PC-3 (cell line): ENCODE data around the gene MORN1. TPM values are rescaled to one million over a fixed set of nuclear protein-coding genes. Genes with fewer than 3 reads are reported as not detected.

Source experiments
- ATAC-seq: fragments of 200-7000 bp; cut with Tn5 transposase; 2 replicates; pipeline ENCODE4 v1.9.1; 2020; ENCODE audit warnings: mild to moderate bottlenecking, moderate library complexity
- BruUV-seq: library from RNA; stranded (reverse); fragments of 400-500 nt; replicated peaks from 2 replicates; lab custom pipeline; 2021; lab: Mats Ljungman, UMichigan
- CTCF ChIA-PET: fragments of 300-600 bp; sonication (Branson Sonifier 250); formaldehyde crosslinking; loops from one replicate; lab custom pipeline; 2022; ENCODE audit warnings: antibody characterized with exemption; lab: Charles Lee
- POLR2A ChIA-PET: fragments of 300-600 bp; sonication (Branson Sonifier 250); formaldehyde crosslinking; loops from one replicate; lab custom pipeline; 2022; ENCODE audit warnings: antibody characterized with exemption; ENCODE audit not compliant: unreplicated experiment; lab: Charles Lee
- DNase-seq: peaks from one replicate; pipeline ENCODE4 v3.0.0-alpha.2; 2015
- H2AFZ ChIP-seq: fragments of 300-600 bp; sonication (generic); 2 replicates; pipeline ENCODE4 v1.6.0; 2016; ENCODE audit warnings: antibody characterized with exemption, low read length
- H3F3A ChIP-seq: fragments of 300-600 bp; sonication (generic); one replicate; pipeline ENCODE4 v1.6.0; 2017; ENCODE audit warnings: antibody characterized with exemption, low read length, control low read depth, mild to moderate bottlenecking; ENCODE audit not compliant: unreplicated experiment
- H3K27ac ChIP-seq: fragments of 300-600 bp; sonication (generic); 2 replicates; pipeline ENCODE4 v1.5.1; 2016; ENCODE audit warnings: mild to moderate bottlenecking, low read length
- H3K27me3 ChIP-seq: fragments of 300-600 bp; sonication (generic); 2 replicates; pipeline ENCODE4 v1.6.1; 2016; ENCODE audit warnings: low read length, mixed read lengths
- H3K36me3 ChIP-seq: fragments of 300-600 bp; sonication (generic); 2 replicates; pipeline ENCODE4 v1.6.1; 2016; ENCODE audit warnings: low read depth, mixed run types, low read length, mixed read lengths
- H3K4me1 ChIP-seq: fragments of 300-600 bp; sonication (generic); 2 replicates; pipeline ENCODE4 v1.5.1; 2016; ENCODE audit warnings: low read length; ENCODE audit not compliant: insufficient read depth
- H3K4me2 ChIP-seq: fragments of 300-600 bp; sonication (generic); 2 replicates; pipeline ENCODE4 v1.6.0; 2016; ENCODE audit warnings: low read length
- H3K4me3 ChIP-seq: fragments of 300-600 bp; sonication (generic); 2 replicates; pipeline ENCODE4 v1.5.1; 2016; ENCODE audit warnings: mild to moderate bottlenecking, low read length, mixed read lengths
- H3K79me2 ChIP-seq: fragments of 300-600 bp; sonication (generic); 2 replicates; pipeline ENCODE4 v1.6.1; 2017; ENCODE audit warnings: low read length, mixed read lengths
- H3K9ac ChIP-seq: fragments of 300-600 bp; sonication (generic); 2 replicates; pipeline ENCODE4 v1.6.0; 2016; ENCODE audit warnings: mild to moderate bottlenecking, low read length
- H3K9me2 ChIP-seq: fragments of 300-600 bp; sonication (generic); replicated peaks from 2 replicates; pipeline ENCODE4 v1.6.1; 2016; ENCODE audit warnings: mixed run types, low read length, mixed read lengths
- H3K9me3 ChIP-seq: fragments of 300-600 bp; sonication (generic); 2 replicates; pipeline ENCODE4 v1.6.1; 2016; ENCODE audit warnings: low read length, mixed read lengths
- H4K20me1 ChIP-seq: fragments of 300-600 bp; sonication (generic); 2 replicates; pipeline ENCODE4 v1.6.1; 2016; ENCODE audit warnings: low read length, mixed read lengths
- EZH2 ChIP-seq: fragments of 300-600 bp; sonication (generic); IDR thresholded peaks from one replicate; pipeline ENCODE4 v1.6.1; 2017; ENCODE audit warnings: antibody characterized with exemption, mild to moderate bottlenecking, low read length; ENCODE audit not compliant: unreplicated experiment
- EZH2phosphoT487 ChIP-seq: fragments of 300-600 bp; sonication (generic); IDR thresholded peaks from 2 replicates; pipeline ENCODE4 v1.6.1; 2018; ENCODE audit warnings: mild to moderate bottlenecking, antibody characterized with exemption, low read length, borderline replicate concordance
- intact Hi-C: fragments of 100-400 bp; cut with micrococcal nuclease; formaldehyde crosslinking; loops from 2 replicates; pipeline ENCODE4 v1.9.0; 2023
- total RNA-seq: library from RNA; depleted of rRNA; stranded (reverse); fragments of >200 nt; gene quantifications from 2 replicates; pipeline ENCODE4 v1.2.3, GENCODE V29; 2014
- TF ChIP-seq, protein P1 (sequence below): fragments of 300-600 bp; sonication (generic); conservative IDR thresholded peaks from 2 replicates; pipeline ENCODE4 v1.5.1; 2017; ENCODE audit warnings: antibody characterized with exemption, low read depth, mild to moderate bottlenecking, low read length

MORN1 gene
- total RNA-seq, 1 experiment from 2014 or later = 11.2 TPM

DNA sequence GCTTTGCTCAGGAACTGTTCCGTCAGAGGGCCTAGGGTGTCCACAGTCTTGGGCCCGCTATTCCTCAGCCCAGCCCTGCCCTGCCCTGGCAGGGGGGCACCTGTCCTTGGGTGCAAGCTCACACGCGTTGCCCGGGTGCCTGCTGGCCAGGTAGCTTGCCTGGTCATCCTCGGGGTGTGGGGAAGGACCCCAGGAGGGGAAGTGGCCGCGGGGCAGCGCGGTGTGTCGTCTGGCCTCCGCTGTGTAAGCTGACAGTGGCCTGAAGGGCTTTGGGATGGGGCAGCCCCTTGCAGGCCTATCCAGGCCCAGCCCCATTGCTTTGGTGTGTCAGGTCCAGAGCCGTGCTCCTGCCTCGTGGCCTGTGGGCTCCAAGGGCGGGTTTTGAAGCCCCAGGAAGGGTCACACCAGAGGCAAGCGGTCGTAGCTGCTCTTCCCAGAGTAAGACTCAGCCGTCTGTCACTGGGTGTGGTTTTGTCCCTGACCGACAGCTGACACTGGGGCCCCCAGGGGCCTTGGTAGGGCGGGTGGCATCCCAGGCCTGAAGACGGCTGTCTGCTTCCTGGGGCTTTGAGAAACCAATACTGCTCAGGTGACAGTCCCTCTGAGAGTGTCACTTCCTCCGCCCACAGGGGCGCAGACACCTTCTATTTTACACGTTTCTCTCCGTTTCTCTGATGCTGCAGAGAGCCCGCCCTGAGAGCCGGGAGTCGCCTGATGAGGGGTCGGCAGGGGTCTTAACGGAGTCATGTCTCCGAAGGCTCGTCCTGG lies 91.2 kb downstream of the MORN1 start:
- Histone ChIP-seq H3K27ac (no peak overlapping the region), H3K27me3 (no peaks in the 10 kb centered on the region), H3K9ac (no peak overlapping the region), H4K20me1 (peaks cover 35% of the 10 kb centered on the region), H3K4me3 (no peak overlapping the region), H3K4me2 (no peak overlapping the region), H3K9me2 (no peaks in the 10 kb centered on the region), H3K79me2 (peaks cover 78% of the 10 kb centered on the region), H3K4me1 (no peaks in the 10 kb centered on the region), H3K36me3 (peaks cover 9% of the 10 kb centered on the region), H3F3A (no peaks in the 10 kb centered on the region), H3K9me3 (no peaks in the 10 kb centered on the region), H2AFZ (no peak overlapping the region)
- DNase-seq (no peak), ATAC-seq (no peak)
- ChIA-PET CTCF (no interaction called here), POLR2A (no interaction called here)
- intact Hi-C loops = no loop called here
- no peak for TF ChIP-seq EZH2phosphoT487
- no peak for TF ChIP-seq EZH2
- TF ChIP-seq, protein P1, sequence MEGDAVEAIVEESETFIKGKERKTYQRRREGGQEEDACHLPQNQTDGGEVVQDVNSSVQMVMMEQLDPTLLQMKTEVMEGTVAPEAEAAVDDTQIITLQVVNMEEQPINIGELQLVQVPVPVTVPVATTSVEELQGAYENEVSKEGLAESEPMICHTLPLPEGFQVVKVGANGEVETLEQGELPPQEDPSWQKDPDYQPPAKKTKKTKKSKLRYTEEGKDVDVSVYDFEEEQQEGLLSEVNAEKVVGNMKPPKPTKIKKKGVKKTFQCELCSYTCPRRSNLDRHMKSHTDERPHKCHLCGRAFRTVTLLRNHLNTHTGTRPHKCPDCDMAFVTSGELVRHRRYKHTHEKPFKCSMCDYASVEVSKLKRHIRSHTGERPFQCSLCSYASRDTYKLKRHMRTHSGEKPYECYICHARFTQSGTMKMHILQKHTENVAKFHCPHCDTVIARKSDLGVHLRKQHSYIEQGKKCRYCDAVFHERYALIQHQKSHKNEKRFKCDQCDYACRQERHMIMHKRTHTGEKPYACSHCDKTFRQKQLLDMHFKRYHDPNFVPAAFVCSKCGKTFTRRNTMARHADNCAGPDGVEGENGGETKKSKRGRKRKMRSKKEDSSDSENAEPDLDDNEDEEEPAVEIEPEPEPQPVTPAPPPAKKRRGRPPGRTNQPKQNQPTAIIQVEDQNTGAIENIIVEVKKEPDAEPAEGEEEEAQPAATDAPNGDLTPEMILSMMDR = no peak
- BruUV-seq = no TSS peak

DNA sequence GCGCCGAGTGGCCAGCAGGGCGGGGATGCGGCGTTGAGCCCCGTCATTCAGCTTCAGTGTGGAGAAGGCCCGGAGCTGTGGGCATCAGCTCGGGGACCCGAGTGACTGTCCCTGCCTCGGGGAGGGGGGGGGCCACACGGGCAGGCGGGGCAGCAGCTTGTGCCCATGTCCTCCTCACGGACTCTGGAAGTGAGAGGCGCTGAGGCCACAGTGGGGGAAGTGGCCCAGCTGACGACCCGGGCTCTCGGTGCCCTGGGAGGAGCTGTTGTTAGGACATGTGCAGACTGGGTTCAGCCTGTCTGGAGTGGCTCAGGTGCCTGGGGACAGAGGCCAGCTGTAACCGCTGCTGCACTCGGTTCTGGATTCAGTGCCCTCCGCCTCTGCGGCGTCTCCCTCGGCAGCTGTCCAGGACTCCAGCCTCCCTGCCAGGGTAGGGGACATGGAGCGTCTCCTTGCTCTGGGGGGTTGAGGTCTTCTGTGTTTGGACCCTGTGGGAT lies 92.2 kb downstream of the MORN1 start:
- H3K27ac ChIP-seq = no peak overlapping the region
- no peaks in the 10 kb centered on the region for H3K4me1 ChIP-seq
- intact Hi-C loops = no loop called here
- no peaks in the 10 kb centered on the region for H3F3A ChIP-seq
- peaks cover 40% of the 10 kb centered on the region for H4K20me1 ChIP-seq
- no peak for ATAC-seq
- no peak overlapping the region for H3K9ac ChIP-seq
- H3K27me3 ChIP-seq = no peaks in the 10 kb centered on the region
- POLR2A ChIA-PET = no interaction called here
- BruUV-seq = no TSS peak
- peaks cover 2% of the 10 kb centered on the region for H3K36me3 ChIP-seq
- H3K79me2 ChIP-seq = peaks cover 88% of the 10 kb centered on the region
- H2AFZ ChIP-seq = no peak overlapping the region
- no peak overlapping the region for H3K4me2 ChIP-seq
- CTCF ChIA-PET = no interaction called here
- TF ChIP-seq EZH2 (no peak), EZH2phosphoT487 (no peak)
- TF ChIP-seq, protein P1 = no peak
- H3K9me2 ChIP-seq = no peaks in the 10 kb centered on the region
- H3K9me3 ChIP-seq = no peaks in the 10 kb centered on the region
- H3K4me3 ChIP-seq = no peak overlapping the region
- DNase-seq = no peak

DNA sequence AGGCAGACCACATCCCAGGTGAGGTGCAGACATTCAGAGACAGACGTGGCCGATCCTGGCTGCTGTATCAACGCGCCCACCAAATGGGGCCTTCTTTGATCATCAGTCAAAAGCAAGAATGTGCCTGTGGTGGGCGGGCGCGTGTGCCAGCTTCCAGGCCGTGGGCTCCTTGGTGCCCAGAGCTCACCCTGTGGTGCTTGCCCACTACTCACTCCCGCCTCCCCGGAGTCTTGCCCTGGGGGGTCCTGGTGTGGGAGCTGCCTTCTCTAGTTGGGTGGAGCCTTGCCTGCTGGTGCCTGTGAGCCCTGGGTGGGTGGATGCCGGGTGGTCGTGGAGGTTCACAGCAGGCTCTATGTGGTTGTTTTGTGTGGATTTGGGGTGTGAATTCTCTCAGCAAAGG lies 92.7 kb downstream of the MORN1 start:
- no peak overlapping the region for H3K4me2 ChIP-seq
- no peak overlapping the region for H3K9ac ChIP-seq
- peaks cover 93% of the 10 kb centered on the region for H3K79me2 ChIP-seq
- TF ChIP-seq, protein P1 = no peak
- TF ChIP-seq EZH2phosphoT487 (no peak), EZH2 (no peak)
- no peak overlapping the region for H3K27ac ChIP-seq
- no peaks in the 10 kb centered on the region for H3K9me3 ChIP-seq
- H3K9me2 ChIP-seq = no peaks in the 10 kb centered on the region
- intact Hi-C loops = no loop called here
- H2AFZ ChIP-seq = no peak overlapping the region
- no TSS peak for BruUV-seq
- DNase-seq (no peak), ATAC-seq (no peak)
- CTCF ChIA-PET = no interaction called here
- no peak overlapping the region for H3K4me3 ChIP-seq
- no peaks in the 10 kb centered on the region for H3F3A ChIP-seq
- POLR2A ChIA-PET = no interaction called here
- H4K20me1 ChIP-seq = peaks cover 42% of the 10 kb centered on the region
- no peaks in the 10 kb centered on the region for H3K27me3 ChIP-seq
- H3K36me3 ChIP-seq = peaks cover 2% of the 10 kb centered on the region; the same call in 1 of the 2 replicates
- H3K4me1 ChIP-seq = no peaks in the 10 kb centered on the region
